HepG2 (cell line): ENCODE measurements around the gene PLAGL2. TPM values are rescaled to one million over a fixed set of nuclear protein-coding genes. Genes with fewer than 3 reads are reported as not detected.

Source experiments
- AGO2 ChIP-seq: fragments of 200-400 bp; formaldehyde crosslinking; optimal IDR thresholded peaks from 2 replicates; pipeline ENCODE3; 2017; ENCODE audit warnings: mild to moderate bottlenecking, low read depth, low read length, moderate library complexity
- CHD4 ChIP-seq: fragments of 200-600 bp; sonication (generic); IDR thresholded peaks from 2 replicates; pipeline ENCODE4 v1.7.0; 2017; ENCODE audit warnings: mild to moderate bottlenecking, low read length, borderline replicate concordance
- ETV5 ChIP-seq: IDR thresholded peaks from 2 replicates; pipeline ENCODE4 v1.6.1; 2018; ENCODE audit warnings: missing biosample characterization, missing genetic modification reagents, inconsistent platforms, borderline replicate concordance
- EZH2 ChIP-seq: conservative IDR thresholded peaks from 2 replicates; pipeline ENCODE4 v1.6.1; 2012; ENCODE audit warnings: mild to moderate bottlenecking, low read depth, low read length, moderate library complexity
- GTF3A ChIP-seq: sonication (generic); formaldehyde crosslinking; conservative IDR thresholded peaks from 2 replicates; pipeline ENCODE4 v1.4.0; 2020; ENCODE audit warnings: mild to moderate bottlenecking, missing genetic modification reagents
- NRL ChIP-seq: sonication (generic); formaldehyde crosslinking; IDR thresholded peaks from 2 replicates; pipeline ENCODE4 v1.5.0; 2020; ENCODE audit warnings: missing genetic modification reagents, mild to moderate bottlenecking, moderate library complexity, borderline replicate concordance
- PAWR ChIP-seq: sonication (generic); formaldehyde crosslinking; IDR thresholded peaks from 2 replicates; pipeline ENCODE4 v1.4.0; 2020; ENCODE audit warnings: missing genetic modification reagents, mild to moderate bottlenecking, borderline replicate concordance
- SNAI1 ChIP-seq: sonication (generic); formaldehyde crosslinking; IDR thresholded peaks from 2 replicates; pipeline ENCODE4 v1.5.0; 2020; ENCODE audit warnings: mild to moderate bottlenecking, missing genetic modification reagents, borderline replicate concordance
- ZBTB3 ChIP-seq: sonication (generic); formaldehyde crosslinking; IDR thresholded peaks from 2 replicates; pipeline ENCODE4 v1.4.0; 2020; ENCODE audit warnings: low read depth, mild to moderate bottlenecking, moderate library complexity, missing genetic modification reagents, borderline replicate concordance
- ZIK1 ChIP-seq: sonication (generic); formaldehyde crosslinking; IDR thresholded peaks from 2 replicates; pipeline ENCODE4 v1.5.0; 2020; ENCODE audit warnings: mild to moderate bottlenecking, low read depth, missing genetic modification reagents, borderline replicate concordance
- ZKSCAN8 ChIP-seq: IDR thresholded peaks from 2 replicates; pipeline ENCODE4 v1.6.1; 2016; ENCODE audit warnings: borderline replicate concordance, missing genetic modification reagents, missing compliant biosample characterization
- ZNF251 ChIP-seq: sonication (generic); formaldehyde crosslinking; IDR thresholded peaks from 2 replicates; pipeline ENCODE4 v1.9.0; 2021; ENCODE audit warnings: mild to moderate bottlenecking, missing genetic modification reagents
- ZNF256 ChIP-seq: sonication (generic); formaldehyde crosslinking; conservative IDR thresholded peaks from 2 replicates; pipeline ENCODE4 v1.4.0; 2020; ENCODE audit warnings: missing genetic modification reagents
- ZNF263 ChIP-seq: sonication (generic); formaldehyde crosslinking; IDR thresholded peaks from 2 replicates; pipeline ENCODE4 v1.4.0; 2020; ENCODE audit warnings: missing genetic modification reagents
- ZNF343 ChIP-seq: sonication (generic); formaldehyde crosslinking; IDR thresholded peaks from 2 replicates; pipeline ENCODE4 v1.4.0; 2020; ENCODE audit warnings: mild to moderate bottlenecking, missing genetic modification reagents
- ZNF367 ChIP-seq: sonication (generic); formaldehyde crosslinking; IDR thresholded peaks from 2 replicates; pipeline ENCODE4 v1.4.0; 2020; ENCODE audit warnings: missing genetic modification reagents, borderline replicate concordance
- ZNF558 ChIP-seq: sonication (generic); formaldehyde crosslinking; IDR thresholded peaks from 2 replicates; pipeline ENCODE4 v1.9.0; 2022; ENCODE audit warnings: mild to moderate bottlenecking, missing genetic modification reagents, borderline replicate concordance
- ZNF598 ChIP-seq: sonication (generic); formaldehyde crosslinking; IDR thresholded peaks from 2 replicates; pipeline ENCODE4 v1.5.1; 2020; ENCODE audit warnings: mild to moderate bottlenecking, missing genetic modification reagents, borderline replicate concordance
- ZNF605 ChIP-seq: sonication (generic); formaldehyde crosslinking; IDR thresholded peaks from 2 replicates; pipeline ENCODE4 v1.8.0; 2022; ENCODE audit warnings: mild to moderate bottlenecking, missing genetic modification reagents
- ZNF850 ChIP-seq: sonication (generic); formaldehyde crosslinking; conservative IDR thresholded peaks from 2 replicates; pipeline ENCODE4 v1.9.0; 2021; ENCODE audit warnings: mild to moderate bottlenecking, missing genetic modification reagents
- ZSCAN30 ChIP-seq: sonication (generic); formaldehyde crosslinking; IDR thresholded peaks from 2 replicates; pipeline ENCODE4 v1.5.0; 2020; ENCODE audit warnings: mild to moderate bottlenecking, missing genetic modification reagents
- ZZZ3 ChIP-seq: sonication (generic); formaldehyde crosslinking; IDR thresholded peaks from 2 replicates; pipeline ENCODE4 v1.4.0; 2020; ENCODE audit warnings: missing genetic modification reagents, mild to moderate bottlenecking, borderline replicate concordance
- polyA plus RNA-seq, 8 experiments: library from polyadenylated mRNA; depleted of rRNA in 3 of 8; stranded (reverse) in 7 of 8; unstranded in 1 of 8; fragments of >200 nt; fragmentation: Illumina TruSeq in 4 of 8; extraction: Trizol in 4 of 8; gene quantifications; 2 replicates each; pipeline versions ENCODE4 v1.2.1 to v1.2.3, GENCODE V29; 2011 to 2016; ENCODE audit warnings: low read depth in 4 of 8, missing spikeins in 1 of 8, mixed read lengths in 1 of 8; ENCODE audit not compliant: insufficient read depth in 1 of 8
- total RNA-seq, 5 experiments: library from RNA; depleted of rRNA; stranded (reverse); fragments of >200 nt; fragmentation: Illumina TruSeq; extraction: Trizol; gene quantifications; 2 replicates each; pipeline ENCODE4 v1.2.3, GENCODE V29; 2016; ENCODE audit warnings: low read depth in 1 of 5
- TF ChIP-seq, protein P1 (sequence below): sonication (generic); formaldehyde crosslinking; IDR thresholded peaks from 2 replicates; pipeline ENCODE4 v1.9.0; 2022; ENCODE audit warnings: missing genetic modification reagents, mild to moderate bottlenecking, borderline replicate concordance
- TF ChIP-seq, protein P2 (sequence below): sonication (generic); formaldehyde crosslinking; IDR thresholded peaks from 2 replicates; pipeline ENCODE4 v1.5.0; 2020; ENCODE audit warnings: mild to moderate bottlenecking, missing genetic modification reagents

The PLAGL2 gene
- total and polyA plus RNA-seq, 2 of the 13 experiments (the other 11 are each of a cell fraction or from before 2014, with no cell fraction given), result 15.2 to 15.3 TPM

DNA sequence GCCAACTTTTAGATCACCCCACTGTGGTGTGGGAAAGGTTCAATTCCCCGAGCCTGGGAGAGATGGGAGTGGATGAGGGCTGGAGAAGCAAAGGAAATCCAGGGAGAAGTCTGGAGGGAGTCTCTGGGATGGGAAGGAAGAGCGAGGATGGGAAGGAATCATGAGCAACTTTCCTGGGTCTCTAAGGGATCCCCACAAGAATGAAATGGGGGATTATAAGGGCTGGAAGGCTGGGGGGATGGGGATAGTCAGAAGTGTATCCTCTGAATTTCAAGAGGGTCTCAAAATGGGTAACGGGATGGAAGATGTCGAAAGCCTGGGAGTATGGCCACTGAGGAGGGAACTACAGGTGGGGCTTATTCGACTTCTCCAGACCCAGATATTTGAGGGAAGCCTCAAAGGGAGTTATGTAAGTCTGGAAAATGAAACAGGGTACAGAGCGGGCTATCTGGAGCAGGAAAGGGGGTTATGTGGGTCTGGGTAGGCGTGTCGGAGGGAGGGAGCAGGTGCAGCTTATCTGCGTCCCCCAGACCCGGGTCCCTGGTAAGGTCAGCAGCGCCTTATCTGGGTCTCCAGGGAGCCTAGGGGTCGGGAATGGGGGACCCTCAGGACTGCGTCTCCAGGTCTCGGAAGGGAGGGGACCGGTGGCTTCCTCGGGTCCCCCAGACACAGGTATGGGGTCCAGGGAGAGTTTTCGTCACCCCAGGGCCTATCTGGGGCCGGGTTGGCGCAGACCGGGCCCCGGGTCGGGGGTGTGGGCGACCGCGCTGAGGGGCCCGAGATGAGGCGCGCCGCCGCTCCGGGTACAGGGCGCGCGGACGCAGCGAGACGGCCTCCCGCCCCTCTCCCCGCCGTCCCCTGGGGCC, 550 bp downstream of the PLAGL2 start (continued):
- TF ChIP-seq ZSCAN30 (CRISPR knock-in tag) (0 out of 2 replicates have a peak, but pooled peaks have one; percentile 86), ZZZ3 (CRISPR knock-in tag) (no peak), ZBTB3 (CRISPR knock-in tag) (peak; percentile 70; the same call in 1 of the 2 replicates), ZNF367 (0 out of 2 replicates have a peak, but pooled peaks have one; percentile 44), ZNF251 (CRISPR knock-in tag) (0 out of 2 replicates have a peak, but pooled peaks have one; percentile 20), NRL (CRISPR knock-in tag) (peak; percentile 66), ZIK1 (0 out of 2 replicates have a peak, but pooled peaks have one; percentile 62), ZKSCAN8 (CRISPR knock-in tag) (no peak), CHD4 (no peak), PAWR (CRISPR knock-in tag) (0 out of 2 replicates have a peak, but pooled peaks have one; percentile 39), ETV5 (CRISPR knock-in tag) (0 out of 2 replicates have a peak, but pooled peaks have one; percentile 13), EZH2 (no peak), ZNF605 (CRISPR knock-in tag) (0 out of 2 replicates have a peak, but pooled peaks have one; percentile 20), ZNF263 (CRISPR knock-in tag) (no peak), ZNF850 (CRISPR knock-in tag) (no peak), ZNF256 (peak; percentile 55; the same call in 1 of the 2 replicates), AGO2 (peak; percentile 75), GTF3A (CRISPR knock-in tag) (peak; percentile 66; the same call in 1 of the 2 replicates), SNAI1 (peak; percentile 95), ZNF343 (CRISPR knock-in tag) (peak; percentile 7; the same call in 1 of the 2 replicates), ZNF598 (CRISPR knock-in tag) (0 out of 2 replicates have a peak, but pooled peaks have one; percentile 58), ZNF558 (CRISPR knock-in tag) (0 out of 2 replicates have a peak, but pooled peaks have one; percentile 86)
- TF ChIP-seq, protein P1, sequence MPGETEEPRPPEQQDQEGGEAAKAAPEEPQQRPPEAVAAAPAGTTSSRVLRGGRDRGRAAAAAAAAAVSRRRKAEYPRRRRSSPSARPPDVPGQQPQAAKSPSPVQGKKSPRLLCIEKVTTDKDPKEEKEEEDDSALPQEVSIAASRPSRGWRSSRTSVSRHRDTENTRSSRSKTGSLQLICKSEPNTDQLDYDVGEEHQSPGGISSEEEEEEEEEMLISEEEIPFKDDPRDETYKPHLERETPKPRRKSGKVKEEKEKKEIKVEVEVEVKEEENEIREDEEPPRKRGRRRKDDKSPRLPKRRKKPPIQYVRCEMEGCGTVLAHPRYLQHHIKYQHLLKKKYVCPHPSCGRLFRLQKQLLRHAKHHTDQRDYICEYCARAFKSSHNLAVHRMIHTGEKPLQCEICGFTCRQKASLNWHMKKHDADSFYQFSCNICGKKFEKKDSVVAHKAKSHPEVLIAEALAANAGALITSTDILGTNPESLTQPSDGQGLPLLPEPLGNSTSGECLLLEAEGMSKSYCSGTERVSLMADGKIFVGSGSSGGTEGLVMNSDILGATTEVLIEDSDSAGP (CRISPR knock-in tag), result peak; percentile 23; the same call in 1 of the 2 replicates
- TF ChIP-seq, protein P2, sequence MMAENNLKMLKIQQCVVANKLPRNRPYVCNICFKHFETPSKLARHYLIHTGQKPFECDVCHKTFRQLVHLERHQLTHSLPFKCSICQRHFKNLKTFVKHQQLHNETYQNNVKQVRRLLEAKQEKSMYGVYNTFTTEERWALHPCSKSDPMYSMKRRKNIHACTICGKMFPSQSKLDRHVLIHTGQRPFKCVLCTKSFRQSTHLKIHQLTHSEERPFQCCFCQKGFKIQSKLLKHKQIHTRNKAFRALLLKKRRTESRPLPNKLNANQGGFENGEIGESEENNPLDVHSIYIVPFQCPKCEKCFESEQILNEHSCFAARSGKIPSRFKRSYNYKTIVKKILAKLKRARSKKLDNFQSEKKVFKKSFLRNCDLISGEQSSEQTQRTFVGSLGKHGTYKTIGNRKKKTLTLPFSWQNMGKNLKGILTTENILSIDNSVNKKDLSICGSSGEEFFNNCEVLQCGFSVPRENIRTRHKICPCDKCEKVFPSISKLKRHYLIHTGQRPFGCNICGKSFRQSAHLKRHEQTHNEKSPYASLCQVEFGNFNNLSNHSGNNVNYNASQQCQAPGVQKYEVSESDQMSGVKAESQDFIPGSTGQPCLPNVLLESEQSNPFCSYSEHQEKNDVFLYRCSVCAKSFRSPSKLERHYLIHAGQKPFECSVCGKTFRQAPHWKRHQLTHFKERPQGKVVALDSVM (CRISPR knock-in tag), result no peak
